Measurements from ENCODE around the gene HOXC6. TPM values are rescaled to one million over a fixed set of nuclear protein-coding genes. Genes with fewer than 3 reads are reported as not detected.
A peak's percentile ranks its signal among the peaks of the same experiment; 100 is the strongest.
"Not testable (repeated sequence)": the region's sequence is repeated elsewhere in the genome, so short reads cannot be mapped to it uniquely, and the experiment has no call there.

The HOXC6 gene
- total RNA-seq, 1 donor from 2014 or later, result not detected

DNA sequence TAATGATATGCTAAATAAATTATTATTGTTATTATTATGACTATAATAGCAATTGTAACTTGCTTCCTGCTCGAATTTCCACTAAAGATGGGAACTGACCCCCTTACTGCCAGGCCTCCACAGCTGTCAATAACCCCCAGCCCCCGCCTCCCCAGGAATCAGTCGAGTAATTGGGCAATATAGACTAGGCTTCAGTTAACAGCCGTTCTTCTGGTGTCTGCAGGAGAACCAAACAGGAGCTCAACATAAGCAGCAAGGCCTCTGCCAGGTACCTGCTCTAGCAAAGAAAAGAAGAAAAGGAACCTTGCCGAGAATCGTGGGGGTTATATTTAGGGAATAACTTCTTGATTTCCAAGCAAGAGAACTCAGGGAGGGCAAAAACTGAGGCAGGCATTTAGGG, 47.2 kb downstream of the HOXC6 start:
- no peaks in the 10 kb centered on the region for H3K36me3 Mint-ChIP-seq
- Histone ChIP-seq H3K27me3 (peaks cover 100% of the 10 kb centered on the region), H3K9ac (no peak overlapping the region), H4K20me1 (ENCODE audit: low read depth) (peaks cover 17% of the 10 kb centered on the region), H3K4me2 (no peak overlapping the region), H3F3A (ENCODE audit: low read depth) (no peaks in the 10 kb centered on the region), H3K4me1 (no peaks in the 10 kb centered on the region), H3K27ac (no peak overlapping the region), H3K4me3 (no peak overlapping the region), H3K79me2 (ENCODE audit: low read depth) (no peaks in the 10 kb centered on the region), H3K9me3 (ENCODE audit: low read depth) (no peaks in the 10 kb centered on the region), H2AFZ (replicated peaks) (no peak overlapping the region), H3K36me3 (no peaks in the 10 kb centered on the region)
- H3K27me3 Mint-ChIP-seq (ENCODE audit: insufficient read depth, low read depth), result peaks cover 70% of the 10 kb centered on the region
- no peak for DNase-seq (ENCODE audit: low spot score)
- H3K4me3 Mint-ChIP-seq, result no peak overlapping the region
- no peak overlapping the region for H3K27ac Mint-ChIP-seq
- peaks cover 1% of the 10 kb centered on the region for H3K9me3 Mint-ChIP-seq
- no peaks in the 10 kb centered on the region for H3K4me1 Mint-ChIP-seq
- TF ChIP-seq EZH2phosphoT487 (IDR thresholded peaks at IDR 0.05) (no peak), EZH2 (IDR thresholded peaks at IDR 0.05) (no peak)
- TF ChIP-seq, protein P1, sequence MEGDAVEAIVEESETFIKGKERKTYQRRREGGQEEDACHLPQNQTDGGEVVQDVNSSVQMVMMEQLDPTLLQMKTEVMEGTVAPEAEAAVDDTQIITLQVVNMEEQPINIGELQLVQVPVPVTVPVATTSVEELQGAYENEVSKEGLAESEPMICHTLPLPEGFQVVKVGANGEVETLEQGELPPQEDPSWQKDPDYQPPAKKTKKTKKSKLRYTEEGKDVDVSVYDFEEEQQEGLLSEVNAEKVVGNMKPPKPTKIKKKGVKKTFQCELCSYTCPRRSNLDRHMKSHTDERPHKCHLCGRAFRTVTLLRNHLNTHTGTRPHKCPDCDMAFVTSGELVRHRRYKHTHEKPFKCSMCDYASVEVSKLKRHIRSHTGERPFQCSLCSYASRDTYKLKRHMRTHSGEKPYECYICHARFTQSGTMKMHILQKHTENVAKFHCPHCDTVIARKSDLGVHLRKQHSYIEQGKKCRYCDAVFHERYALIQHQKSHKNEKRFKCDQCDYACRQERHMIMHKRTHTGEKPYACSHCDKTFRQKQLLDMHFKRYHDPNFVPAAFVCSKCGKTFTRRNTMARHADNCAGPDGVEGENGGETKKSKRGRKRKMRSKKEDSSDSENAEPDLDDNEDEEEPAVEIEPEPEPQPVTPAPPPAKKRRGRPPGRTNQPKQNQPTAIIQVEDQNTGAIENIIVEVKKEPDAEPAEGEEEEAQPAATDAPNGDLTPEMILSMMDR (IDR thresholded peaks at IDR 0.05), result no peak

DNA sequence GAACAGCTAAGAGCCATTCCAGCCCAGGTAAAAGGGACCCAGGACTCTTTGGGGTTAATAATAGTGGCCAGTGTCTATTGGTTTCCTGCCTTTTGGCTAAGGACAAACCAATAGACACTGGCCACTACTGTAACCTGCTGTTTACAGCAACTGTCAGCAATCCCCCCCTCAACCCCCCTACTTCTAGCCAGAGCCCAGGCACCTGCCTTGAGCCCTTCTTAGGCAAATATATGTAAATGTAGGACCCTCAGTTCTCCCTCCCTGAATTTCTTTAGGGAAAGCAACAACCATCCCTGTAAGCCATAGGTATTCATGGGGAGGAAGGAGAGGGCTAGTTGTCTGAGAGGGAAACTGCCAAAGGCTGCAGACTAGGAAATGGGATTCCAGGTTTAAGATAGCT, 47.7 kb downstream of the HOXC6 start:
- no peak overlapping the region for H3K4me3 ChIP-seq
- H3K4me1 ChIP-seq, result no peaks in the 10 kb centered on the region
- TF ChIP-seq EZH2phosphoT487 (IDR thresholded peaks at IDR 0.05), result no peak
- TF ChIP-seq, protein P1 (IDR thresholded peaks at IDR 0.05), result no peak
- no peak for TF ChIP-seq EZH2 (IDR thresholded peaks at IDR 0.05)
- H2AFZ ChIP-seq (replicated peaks), result no peak overlapping the region
- no peaks in the 10 kb centered on the region for H3K79me2 ChIP-seq (ENCODE audit: low read depth)
- H3K36me3 ChIP-seq, result no peaks in the 10 kb centered on the region
- Mint-ChIP-seq H3K27ac (no peak overlapping the region), H3K4me1 (no peaks in the 10 kb centered on the region), H3K36me3 (no peaks in the 10 kb centered on the region), H3K4me3 (no peak overlapping the region), H3K27me3 (ENCODE audit: insufficient read depth, low read depth) (peaks cover 71% of the 10 kb centered on the region), H3K9me3 (peaks cover 5% of the 10 kb centered on the region)
- no peak overlapping the region for H3K27ac ChIP-seq
- H4K20me1 ChIP-seq (ENCODE audit: low read depth), result peaks cover 18% of the 10 kb centered on the region
- no peaks in the 10 kb centered on the region for H3F3A ChIP-seq (ENCODE audit: low read depth)
- no peak overlapping the region for H3K4me2 ChIP-seq
- H3K27me3 ChIP-seq, result peaks cover 100% of the 10 kb centered on the region
- DNase-seq (ENCODE audit: low spot score), result no peak
- H3K9me3 ChIP-seq (ENCODE audit: low read depth), result no peaks in the 10 kb centered on the region
- no peak overlapping the region for H3K9ac ChIP-seq

DNA sequence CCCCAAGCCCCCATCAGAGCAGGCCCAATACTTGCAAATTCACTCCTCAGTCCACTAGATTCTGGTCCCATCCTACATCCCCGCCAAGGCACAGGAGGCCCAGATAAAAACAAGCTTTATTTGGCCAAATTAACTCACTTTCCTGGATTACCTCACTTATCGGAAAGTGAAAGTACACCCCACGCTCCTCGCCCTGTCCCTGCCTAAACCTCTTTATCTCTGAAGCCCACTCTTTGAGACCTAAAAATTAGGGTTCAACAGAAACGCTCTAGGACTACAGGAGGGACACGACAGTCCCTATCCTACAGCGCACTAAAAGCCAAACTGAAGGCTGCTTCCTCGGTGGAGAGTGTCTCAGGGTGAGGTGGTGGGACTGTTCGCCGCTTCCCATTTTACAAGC, 49.6 kb downstream of the HOXC6 start:
- not testable (repeated sequence) for H3K4me1 ChIP-seq; H3K27ac ChIP-seq; H3K4me1 Mint-ChIP-seq; H3K4me3 Mint-ChIP-seq; H3K36me3 Mint-ChIP-seq; H3K9me3 Mint-ChIP-seq; H2AFZ ChIP-seq (replicated peaks); H3F3A ChIP-seq (ENCODE audit: low read depth); H3K79me2 ChIP-seq (ENCODE audit: low read depth); DNase-seq (ENCODE audit: low spot score); H3K4me3 ChIP-seq; H3K9ac ChIP-seq; H3K4me2 ChIP-seq; H3K27ac Mint-ChIP-seq; H3K36me3 ChIP-seq; H3K9me3 ChIP-seq (ENCODE audit: low read depth)
- peak; percentile 37 for TF ChIP-seq EZH2phosphoT487 (IDR thresholded peaks at IDR 0.05)
- TF ChIP-seq EZH2 (IDR thresholded peaks at IDR 0.05), result peak; percentile 70
- peaks cover 76% of the 10 kb centered on the region for H3K27me3 Mint-ChIP-seq (ENCODE audit: insufficient read depth, low read depth)
- Histone ChIP-seq H3K27me3 (peaks cover 100% of the 10 kb centered on the region), H4K20me1 (ENCODE audit: low read depth) (peaks cover 24% of the 10 kb centered on the region)

DNA sequence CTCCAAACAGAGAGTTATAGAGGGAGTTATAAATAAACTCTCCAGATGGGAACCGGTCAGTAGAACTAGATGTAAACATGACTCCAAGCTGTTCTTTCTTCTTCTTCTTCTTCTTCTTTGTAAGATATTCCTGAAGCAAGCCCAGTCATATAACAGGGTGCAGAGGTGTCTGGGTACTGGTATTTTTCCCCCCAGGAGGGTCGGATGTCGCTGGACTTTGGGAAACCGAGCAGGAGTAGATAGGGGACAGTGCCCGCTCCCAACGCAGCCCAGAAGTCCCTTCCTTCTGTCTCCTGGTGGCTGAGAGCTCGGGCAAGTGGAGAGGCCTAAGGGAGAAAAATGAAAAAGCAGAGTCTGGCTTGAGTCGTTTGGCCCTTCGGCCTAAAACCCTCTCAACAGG, 50.9 kb downstream of the HOXC6 start:
- H3K4me2 ChIP-seq; H3K79me2 ChIP-seq (ENCODE audit: low read depth); H3K9me3 Mint-ChIP-seq; H3F3A ChIP-seq (ENCODE audit: low read depth); H3K36me3 ChIP-seq; H2AFZ ChIP-seq (replicated peaks); H3K27ac ChIP-seq; H3K9ac ChIP-seq; H3K9me3 ChIP-seq (ENCODE audit: low read depth); H3K4me1 ChIP-seq; H3K4me1 Mint-ChIP-seq; H3K4me3 ChIP-seq; H3K4me3 Mint-ChIP-seq; H3K27ac Mint-ChIP-seq; H3K36me3 Mint-ChIP-seq: not testable (repeated sequence)
- DNase-seq (ENCODE audit: low spot score), result peak; percentile 30
- peaks cover 75% of the 10 kb centered on the region for H3K27me3 Mint-ChIP-seq (ENCODE audit: insufficient read depth, low read depth)
- H4K20me1 ChIP-seq (ENCODE audit: low read depth), result peaks cover 24% of the 10 kb centered on the region
- H3K27me3 ChIP-seq, result peaks cover 100% of the 10 kb centered on the region

MicroRNA genes within 50 kb of the gene (microRNA counts, 767-probe panel; counts per million panel counts)
- 460 counts per million, percentile 90 among the panel's probes with 10 or more counts for microRNA hsa-miR-196a-5p
- microRNA hsa-miR-615-3p, result 460 counts per million, percentile 90 among the panel's probes with 10 or more counts
- 460 counts per million, percentile 90 among the panel's probes with 10 or more counts for microRNA hsa-miR-615-5p

Small RNA genes within 50 kb of the gene (microRNA-seq; reads per million reads assigned to microRNA genes)
- gene MIR196A2 (0.73 reads per million), gene MIR615 (0.73 reads per million)

Small RNA genes within 50 kb of the gene (small RNA-seq; reads per million reads assigned to genes)
- not detected for gene HOXC5
- not detected for gene MIR196A2
- gene MIR615, result not detected

Other genes with a start within 250 kb of the HOXC6 start
- gene HOXC13, start 89.6 kb upstream of the HOXC6 start, total RNA-seq (ENCODE audit: low replicate concordance), result not detected in 2 replicates
- gene HOXC12, start 73.5 kb upstream of the HOXC6 start, total RNA-seq (ENCODE audit: low replicate concordance), result not detected in 2 replicates
- not detected in 2 replicates for gene HOXC11, start 55.3 kb upstream of the HOXC6 start, total RNA-seq (ENCODE audit: low replicate concordance)
- gene HOTAIR, start 53.5 kb upstream of the HOXC6 start, total RNA-seq (ENCODE audit: low replicate concordance), result not detected in 2 replicates
- not detected in 2 replicates for gene HOXC10, start 43.3 kb upstream of the HOXC6 start, total RNA-seq (ENCODE audit: low replicate concordance)
- gene HOXC9, start 28.3 kb upstream of the HOXC6 start, total RNA-seq (ENCODE audit: low replicate concordance), result not detected in 2 replicates
- not detected in 2 replicates for gene HOXC8, start 19.5 kb upstream of the HOXC6 start, total RNA-seq (ENCODE audit: low replicate concordance)
- not detected in 2 replicates for gene HOXC5, start 4.6 kb downstream of the HOXC6 start, total RNA-seq (ENCODE audit: low replicate concordance)
- gene HOXC4, start 25.4 kb downstream of the HOXC6 start, total RNA-seq (ENCODE audit: low replicate concordance), result not detected in 2 replicates
- 42.9 and 49.4 TPM in 2 replicates for gene SMUG1, start 160.5 kb downstream of the HOXC6 start, total RNA-seq (ENCODE audit: low replicate concordance)